HG02610 (cell line): ENCODE results near the gene TRPM3.
"Not testable (repeated sequence)": the region's sequence is repeated elsewhere in the genome, so short reads cannot be mapped to it uniquely, and the experiment has no call there.

Experiments used
- ATAC-seq: cut with Tn5 transposase; IDR thresholded peaks from one replicate; pipeline ENCODE4 v1.9.1; 2021; ENCODE audit warnings: mild to moderate bottlenecking, moderate library complexity; ENCODE audit not compliant: unreplicated experiment

TRPM3 gene

GRCh38 chr9:70683841-70684240, 437.6 kb downstream of the TRPM3 start:
- ATAC-seq: no peak

GRCh38 chr9:70682298-70682697, 439.1 kb downstream of the TRPM3 start:
- no peak for ATAC-seq

- ATAC-seq: no peak
Observed at GRCh38 chr9:70679845-70680244, 441.6 kb downstream of the TRPM3 start.

DNA sequence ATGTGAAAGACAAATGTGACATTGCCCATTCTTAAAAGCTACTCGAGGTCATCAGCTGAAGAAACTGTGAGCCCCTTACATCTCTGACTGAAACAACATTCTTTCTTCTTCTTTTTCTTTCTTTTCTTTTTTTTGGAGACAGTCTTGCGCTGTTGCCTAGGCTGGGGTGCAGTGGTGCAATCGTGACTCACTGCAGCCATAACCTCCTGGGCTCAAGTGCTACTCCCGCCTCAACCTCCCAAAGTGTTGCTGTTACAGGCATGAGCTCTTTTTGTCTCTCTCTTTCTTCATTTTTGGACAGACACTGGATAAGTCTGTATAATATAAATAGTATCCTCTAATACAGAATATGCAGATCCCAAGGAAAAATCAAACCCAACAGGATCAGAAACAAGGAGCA, 443.3 kb downstream of the TRPM3 start:
- no peak for ATAC-seq

- no peak for ATAC-seq
Observed at GRCh38 chr9:70677055-70677735, 444.2 kb downstream of the TRPM3 start.

- ATAC-seq: no peak
Observed at GRCh38 chr9:70675868-70676370, 445.5 kb downstream of the TRPM3 start.

GRCh38 chr9:70673844-70674243, 447.6 kb downstream of the TRPM3 start:
- no peak for ATAC-seq

GRCh38 chr9:70672161-70672649, 449.2 kb downstream of the TRPM3 start:
- ATAC-seq: no peak

- ATAC-seq: no peak
Observed at GRCh38 chr9:70668751-70669150, 452.7 kb downstream of the TRPM3 start.

DNA sequence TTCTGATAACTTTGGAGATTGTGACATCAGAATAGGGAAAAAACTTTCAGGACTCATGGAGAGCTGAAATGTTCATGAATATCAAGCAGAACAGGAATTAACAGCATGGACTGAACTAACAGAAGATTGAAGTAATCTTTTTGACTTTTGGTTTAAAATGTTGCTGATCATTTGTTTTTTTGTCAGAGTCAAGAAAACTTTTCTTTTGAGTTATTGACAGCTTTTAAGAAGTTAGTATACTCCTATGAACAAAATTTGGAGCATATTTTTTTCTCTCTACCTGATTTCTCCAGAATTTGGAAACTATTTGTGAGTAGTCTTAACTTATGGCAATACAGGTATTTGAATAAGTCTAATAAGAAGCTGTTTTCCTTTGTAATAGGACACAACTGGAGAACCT, 462.7 kb downstream of the TRPM3 start:
- no peak for ATAC-seq

DNA sequence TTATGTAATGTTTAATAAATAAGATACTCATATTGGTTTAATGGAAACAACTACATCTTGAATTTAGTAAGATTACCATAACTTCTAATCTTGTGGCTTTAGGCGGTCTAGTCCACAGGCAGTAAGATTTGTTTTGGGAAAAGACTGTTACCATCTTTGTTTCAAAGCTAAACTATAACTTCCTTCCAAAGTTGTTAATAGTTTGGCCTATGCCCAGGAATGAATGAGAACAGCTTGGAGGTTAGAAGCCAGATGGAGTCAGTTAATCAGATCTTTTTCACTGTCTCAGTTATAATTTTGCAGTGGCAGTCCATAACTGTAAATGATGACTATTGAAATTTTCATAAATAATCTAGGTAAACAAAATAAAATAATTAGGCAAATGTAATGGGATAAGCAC, 465.1 kb downstream of the TRPM3 start:
- ATAC-seq: no peak

DNA sequence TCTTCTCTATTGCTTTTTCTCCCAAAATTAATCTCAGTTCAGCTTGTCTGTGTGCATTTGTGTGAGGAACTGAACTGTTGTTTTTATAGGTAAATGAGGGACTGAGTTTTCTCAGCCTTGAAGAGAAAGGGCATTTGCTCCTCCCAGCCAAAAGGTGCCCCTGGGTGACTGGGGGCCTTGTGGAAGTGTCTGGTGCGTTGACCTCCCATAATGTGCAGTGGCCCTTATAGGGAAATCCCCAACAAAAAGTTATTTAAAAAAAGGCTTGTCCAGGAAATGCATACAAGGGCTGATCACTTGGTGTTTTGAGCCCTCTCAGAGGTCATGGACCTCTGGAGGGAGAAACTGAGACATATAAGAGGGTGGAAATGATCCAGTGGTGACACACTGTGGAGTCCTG, 467.3 kb downstream of the TRPM3 start:
- ATAC-seq: no peak

- ATAC-seq: not testable (repeated sequence)
Observed at GRCh38 chr9:70644627-70645026, 476.8 kb downstream of the TRPM3 start.

GRCh38 chr9:70642341-70642740, 479.1 kb downstream of the TRPM3 start:
- no peak for ATAC-seq

GRCh38 chr9:70641631-70642030, 479.8 kb downstream of the TRPM3 start:
- ATAC-seq: no peak

DNA sequence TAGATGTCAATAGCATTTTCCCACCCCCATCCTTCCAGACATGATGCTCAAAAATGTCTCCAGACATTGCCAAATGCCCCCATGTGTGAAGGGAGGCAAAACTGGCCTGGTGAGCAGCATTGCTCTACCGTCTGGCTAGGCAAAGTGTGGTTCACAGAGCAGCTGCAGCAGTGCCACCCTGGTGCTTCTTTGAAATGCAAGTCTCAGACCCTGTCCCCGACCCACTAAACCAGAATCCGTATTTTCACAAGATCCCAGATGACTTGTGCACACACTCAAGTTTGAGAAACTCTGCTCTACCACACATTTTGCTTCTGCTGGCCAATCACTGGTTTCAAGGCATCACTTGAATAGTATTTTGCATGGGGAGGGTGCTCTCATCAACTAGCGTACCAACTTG, 480.4 kb downstream of the TRPM3 start:
- ATAC-seq: no peak

DNA sequence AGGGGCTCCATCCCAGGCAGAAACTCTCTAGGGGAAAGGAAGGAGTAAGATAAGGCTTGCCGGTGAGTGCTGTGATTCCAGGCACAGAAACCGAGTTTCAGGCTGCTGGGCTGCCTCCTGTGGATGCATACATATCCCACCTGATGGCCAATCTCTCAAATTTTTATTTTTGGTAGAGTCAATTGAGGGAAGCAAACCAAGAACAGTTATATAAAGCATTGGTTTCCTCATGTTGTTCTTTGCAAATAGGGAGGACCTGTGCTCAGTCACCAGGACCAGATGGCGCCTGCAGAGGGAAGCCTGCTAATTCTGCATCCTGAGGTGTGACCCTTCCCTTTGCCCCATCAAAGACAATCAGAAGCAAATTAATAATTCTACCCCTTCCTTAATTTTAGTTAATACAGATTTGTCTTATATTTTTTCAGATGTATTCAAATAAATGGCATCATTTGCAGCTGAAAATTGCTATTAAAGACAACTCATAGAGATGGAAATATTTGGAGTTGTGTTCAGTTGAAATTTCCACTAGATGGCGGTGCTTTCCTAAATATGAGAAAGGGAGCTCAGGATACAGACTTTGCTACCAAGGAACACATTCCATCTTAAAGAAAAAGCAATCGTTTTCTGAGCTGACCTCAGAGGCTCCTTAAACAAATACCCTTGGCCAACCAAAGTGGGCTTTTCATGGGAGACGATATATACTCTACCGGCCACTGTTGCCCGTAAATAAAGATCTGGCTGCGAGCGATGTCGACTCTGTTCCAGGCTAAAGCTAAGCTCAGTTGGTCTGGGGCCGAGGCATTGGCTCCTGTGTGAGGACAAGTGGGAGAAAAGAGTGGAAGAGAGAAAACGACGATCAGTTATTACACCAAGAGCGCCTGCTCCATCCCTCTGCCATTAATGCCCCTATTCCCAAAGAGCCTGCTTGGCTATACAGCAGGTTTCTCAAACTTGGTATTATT, 481.3 kb downstream of the TRPM3 start:
- ATAC-seq: no peak

- ATAC-seq: no peak
Observed at GRCh38 chr9:70635790-70636189, 485.6 kb downstream of the TRPM3 start.

GRCh38 chr9:70634696-70635095, 486.7 kb downstream of the TRPM3 start:
- ATAC-seq: no peak

DNA sequence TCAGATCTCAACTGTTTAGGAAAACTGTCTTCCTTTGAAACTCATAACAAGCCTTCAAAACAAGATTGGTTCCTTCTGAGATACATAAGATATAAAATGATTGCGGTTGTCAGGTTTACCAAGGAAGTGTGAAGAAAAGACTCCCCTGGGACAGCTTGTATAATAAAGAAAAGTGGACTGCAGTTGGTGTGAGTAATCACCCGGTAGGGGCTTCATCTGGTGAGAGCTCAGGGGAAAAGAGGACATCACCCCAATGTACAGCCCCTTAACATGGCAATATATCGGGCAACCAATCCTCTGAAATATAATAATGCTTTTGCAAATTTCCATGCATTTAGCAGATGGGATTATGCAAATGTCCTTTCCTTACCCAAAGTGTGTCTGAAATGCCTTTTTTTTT, 490.4 kb downstream of the TRPM3 start:
- ATAC-seq: no peak

- ATAC-seq: not testable (repeated sequence)
Observed at GRCh38 chr9:70629080-70629685, 492.2 kb downstream of the TRPM3 start.
